Iris pigment epithelial cell (primary cell): ENCODE data around the gene SMIM28.

Experiments
- DNase-seq: peaks from one replicate; pipeline ENCODE4 v3.0.0-alpha.2; 2011; ENCODE audit warnings: low read depth

SMIM28 gene

GRCh38 chr6:138430361-138431145 lies 52.8 kb downstream of the SMIM28 start:
- DNase-seq, result no peak

GRCh38 chr6:138431256-138432062 lies 53.8 kb downstream of the SMIM28 start:
- no peak for DNase-seq

- no peak for DNase-seq
Observed at GRCh38 chr6:138432063-138432356, 54.3 kb downstream of the SMIM28 start.
